Osteoblast (primary cell): ENCODE results near the gene TTC28. TPM values are rescaled to one million over a fixed set of nuclear protein-coding genes. Genes with fewer than 3 reads are reported as not detected.

Source experiments
- DNase-seq: peaks from one replicate; pipeline ENCODE4 v3.0.0; 2011; ENCODE audit warnings: low spot score, mixed read lengths; ENCODE audit not compliant: insufficient read length; ENCODE audit errors: missing footprints
- H2AFZ ChIP-seq: 2 replicates; pipeline ENCODE4 v1.6.0; 2011; ENCODE audit warnings: mild to moderate bottlenecking, low read length
- H3K27ac ChIP-seq: 2 replicates; pipeline ENCODE4 v1.5.1; 2011; ENCODE audit warnings: mild to moderate bottlenecking, low read depth, low read length, moderate library complexity
- H3K27me3 ChIP-seq: 2 replicates; pipeline ENCODE4 v1.6.0; 2012; ENCODE audit warnings: mild to moderate bottlenecking, control low read depth, inconsistent platforms, low read length, moderate library complexity; ENCODE audit not compliant: insufficient read depth
- H3K36me3 ChIP-seq: 2 replicates; pipeline ENCODE4 v1.5.1; 2011; ENCODE audit warnings: mild to moderate bottlenecking, low read length, control low read depth, moderate library complexity; ENCODE audit not compliant: insufficient read depth
- H3K4me1 ChIP-seq: 2 replicates; pipeline ENCODE4 v1.5.1; 2011; ENCODE audit warnings: mild to moderate bottlenecking, low read length, control low read depth, moderate library complexity; ENCODE audit not compliant: insufficient read depth
- H3K4me2 ChIP-seq: 2 replicates; pipeline ENCODE4 v1.6.0; 2011; ENCODE audit warnings: mild to moderate bottlenecking, low read length; ENCODE audit not compliant: insufficient read depth
- H3K4me3 ChIP-seq: fragments of 200-600 bp; sonication (generic); 3 replicates; pipeline ENCODE4 v1.5.1; 2012; ENCODE audit warnings: mild to moderate bottlenecking, low read length, inconsistent platforms; ENCODE audit not compliant: insufficient read depth
- H3K79me2 ChIP-seq: 2 replicates; pipeline ENCODE4 v1.6.0; 2012; ENCODE audit warnings: mild to moderate bottlenecking, low read length, control low read depth, inconsistent platforms; ENCODE audit not compliant: insufficient read depth
- H3K9me3 ChIP-seq: 2 replicates; pipeline ENCODE4 v1.5.1; 2011; ENCODE audit warnings: low read depth, low read length, control low read depth
- H4K20me1 ChIP-seq: 2 replicates; pipeline ENCODE4 v1.6.0; 2012; ENCODE audit warnings: mild to moderate bottlenecking, low read length, control low read depth; ENCODE audit not compliant: insufficient read depth
- total RNA-seq: library from RNA; depleted of rRNA; stranded (reverse); fragments of >200 nt; gene quantifications from 2 replicates; pipeline ENCODE4 v1.2.3, GENCODE V29; 2012
- TF ChIP-seq, protein P1 (sequence below): IDR thresholded peaks from 2 replicates; pipeline ENCODE4 v1.5.1; 2011; ENCODE audit warnings: mild to moderate bottlenecking, low read depth, low read length, moderate library complexity; ENCODE audit errors: extremely low read depth

The TTC28 gene
- total RNA-seq, 1 donor: 48.1 TPM

GRCh38 chr22:27935897-27936296, 743.7 kb downstream of the TTC28 start:
- H3K79me2 ChIP-seq: no peaks in the 10 kb centered on the region
- DNase-seq: no peak
- TF ChIP-seq, protein P1, sequence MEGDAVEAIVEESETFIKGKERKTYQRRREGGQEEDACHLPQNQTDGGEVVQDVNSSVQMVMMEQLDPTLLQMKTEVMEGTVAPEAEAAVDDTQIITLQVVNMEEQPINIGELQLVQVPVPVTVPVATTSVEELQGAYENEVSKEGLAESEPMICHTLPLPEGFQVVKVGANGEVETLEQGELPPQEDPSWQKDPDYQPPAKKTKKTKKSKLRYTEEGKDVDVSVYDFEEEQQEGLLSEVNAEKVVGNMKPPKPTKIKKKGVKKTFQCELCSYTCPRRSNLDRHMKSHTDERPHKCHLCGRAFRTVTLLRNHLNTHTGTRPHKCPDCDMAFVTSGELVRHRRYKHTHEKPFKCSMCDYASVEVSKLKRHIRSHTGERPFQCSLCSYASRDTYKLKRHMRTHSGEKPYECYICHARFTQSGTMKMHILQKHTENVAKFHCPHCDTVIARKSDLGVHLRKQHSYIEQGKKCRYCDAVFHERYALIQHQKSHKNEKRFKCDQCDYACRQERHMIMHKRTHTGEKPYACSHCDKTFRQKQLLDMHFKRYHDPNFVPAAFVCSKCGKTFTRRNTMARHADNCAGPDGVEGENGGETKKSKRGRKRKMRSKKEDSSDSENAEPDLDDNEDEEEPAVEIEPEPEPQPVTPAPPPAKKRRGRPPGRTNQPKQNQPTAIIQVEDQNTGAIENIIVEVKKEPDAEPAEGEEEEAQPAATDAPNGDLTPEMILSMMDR: no peak
- no peaks in the 10 kb centered on the region for H3K27me3 ChIP-seq
- no peak overlapping the region for H3K4me2 ChIP-seq
- no peak overlapping the region for H3K4me3 ChIP-seq
- no peaks in the 10 kb centered on the region for H3K9me3 ChIP-seq
- no peaks in the 10 kb centered on the region for H3K36me3 ChIP-seq
- no peaks in the 10 kb centered on the region for H4K20me1 ChIP-seq
- no peak overlapping the region for H2AFZ ChIP-seq
- H3K4me1 ChIP-seq: no peaks in the 10 kb centered on the region
- no peak overlapping the region for H3K27ac ChIP-seq

DNA sequence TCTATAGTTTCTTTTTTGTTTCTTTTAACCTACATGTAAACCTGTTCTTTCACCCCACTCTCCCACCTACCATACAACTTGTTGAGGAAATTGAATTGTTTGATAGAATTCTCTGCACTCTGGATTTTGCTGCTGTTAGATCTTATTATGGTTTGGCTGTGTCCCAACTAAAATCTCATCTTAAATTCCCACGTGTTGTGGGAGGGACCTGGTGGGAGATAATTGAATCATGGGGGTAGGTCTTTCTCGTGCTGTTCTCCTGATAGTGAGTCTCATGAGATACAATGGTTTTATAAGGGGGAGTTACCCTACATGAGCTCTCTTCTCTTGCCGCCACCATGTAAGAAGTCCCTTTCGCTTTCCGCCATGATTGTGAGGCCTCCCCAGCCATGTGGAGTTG, 745.6 kb downstream of the TTC28 start:
- H3K79me2 ChIP-seq: no peaks in the 10 kb centered on the region
- no peak overlapping the region for H3K4me3 ChIP-seq

GRCh38 chr22:27933186-27933983, 746.3 kb downstream of the TTC28 start:
- H3K36me3 ChIP-seq: no peaks in the 10 kb centered on the region
- no peak overlapping the region for H3K4me2 ChIP-seq
- H3K4me3 ChIP-seq: no peak overlapping the region
- H3K79me2 ChIP-seq: no peaks in the 10 kb centered on the region
- no peaks in the 10 kb centered on the region for H3K4me1 ChIP-seq
- DNase-seq: no peak
- no peaks in the 10 kb centered on the region for H4K20me1 ChIP-seq
- no peak overlapping the region for H3K27ac ChIP-seq
- no peak overlapping the region for H2AFZ ChIP-seq
- H3K9me3 ChIP-seq: no peaks in the 10 kb centered on the region
- TF ChIP-seq, protein P1: no peak
- H3K27me3 ChIP-seq: no peaks in the 10 kb centered on the region

More for the DNA sequence above, 745.6 kb downstream of the TTC28 start:
- H3K36me3 ChIP-seq: no peaks in the 10 kb centered on the region
- no peaks in the 10 kb centered on the region for H3K27me3 ChIP-seq
- DNase-seq: no peak
- TF ChIP-seq, protein P1: no peak
- no peak overlapping the region for H3K4me2 ChIP-seq
- H2AFZ ChIP-seq: no peak overlapping the region
- H3K27ac ChIP-seq: no peak overlapping the region
- no peaks in the 10 kb centered on the region for H3K9me3 ChIP-seq
- no peaks in the 10 kb centered on the region for H3K4me1 ChIP-seq
- H4K20me1 ChIP-seq: no peaks in the 10 kb centered on the region

GRCh38 chr22:27930331-27931060, 749.1 kb downstream of the TTC28 start:
- no peaks in the 10 kb centered on the region for H3K27me3 ChIP-seq
- no peak overlapping the region for H3K4me2 ChIP-seq

More at GRCh38 chr22:27930331-27931060, 749.1 kb downstream of the TTC28 start:
- no peaks in the 10 kb centered on the region for H4K20me1 ChIP-seq
- no peak overlapping the region for H2AFZ ChIP-seq
- no peaks in the 10 kb centered on the region for H3K4me1 ChIP-seq
- H3K4me3 ChIP-seq: no peak overlapping the region
- no peaks in the 10 kb centered on the region for H3K9me3 ChIP-seq
- no peaks in the 10 kb centered on the region for H3K79me2 ChIP-seq
- no peak overlapping the region for H3K27ac ChIP-seq
- no peak for DNase-seq
- H3K36me3 ChIP-seq: no peaks in the 10 kb centered on the region
- TF ChIP-seq, protein P1: no peak
